Stimulated activated CD8-positive, alpha-beta memory T cell treated with anti-CD3 and anti-CD28 coated beads, Interleukin-12 subunit alpha, Interleukin-12 subunit beta, amount 100 ng/mL, for 1 hour (primary cell): ENCODE measurements around the gene PLAC1.

ENCODE experiments used
- DNase-seq: peaks from one replicate; pipeline ENCODE4 v3.0.0-alpha.2; 2020; ENCODE audit warnings: low read depth

The PLAC1 gene

DNA sequence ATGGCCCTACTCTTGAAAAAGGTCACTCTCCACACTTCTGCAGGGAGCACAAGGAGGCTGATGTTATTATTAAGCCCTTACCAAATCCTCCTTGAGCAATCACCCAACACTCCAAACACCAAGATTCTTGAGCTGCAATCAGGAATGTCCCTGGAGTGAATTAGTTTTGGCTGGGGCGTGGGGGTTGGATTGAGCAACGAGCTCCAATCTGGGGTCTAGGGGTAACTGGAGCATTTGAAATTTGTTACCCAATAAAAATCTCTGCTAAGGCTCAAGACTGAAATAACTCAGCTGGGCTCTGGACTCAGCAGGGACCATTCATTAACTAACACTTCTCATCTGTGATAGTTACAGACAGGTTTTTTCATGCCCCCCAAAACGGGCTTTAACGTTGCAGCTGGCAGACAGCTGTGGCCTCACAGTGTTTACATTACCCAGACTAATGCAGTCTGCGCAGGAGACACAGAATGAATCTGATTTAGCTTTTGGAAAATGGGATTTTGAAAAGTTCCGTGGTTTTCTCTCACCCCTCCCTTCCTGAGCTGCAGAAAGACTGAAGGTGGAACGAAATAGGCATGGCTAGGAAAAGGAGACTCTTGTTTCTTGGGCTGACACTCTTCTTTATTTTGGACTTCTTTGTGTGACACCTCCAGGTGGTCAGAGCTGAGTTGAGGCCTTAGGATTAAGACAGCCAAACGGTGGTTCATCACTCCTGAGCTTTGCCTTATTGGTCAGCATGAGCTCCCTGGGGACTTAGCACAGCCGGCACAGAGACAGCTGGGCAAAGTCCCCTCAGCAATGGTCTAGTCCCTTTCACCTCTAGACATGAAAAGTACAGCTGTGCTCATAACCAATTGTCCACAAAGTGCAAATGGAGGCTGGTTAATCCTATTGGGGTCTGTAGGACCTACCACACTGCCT is 26.6 kb downstream of the PLAC1 start:
- no peak for DNase-seq

DNA sequence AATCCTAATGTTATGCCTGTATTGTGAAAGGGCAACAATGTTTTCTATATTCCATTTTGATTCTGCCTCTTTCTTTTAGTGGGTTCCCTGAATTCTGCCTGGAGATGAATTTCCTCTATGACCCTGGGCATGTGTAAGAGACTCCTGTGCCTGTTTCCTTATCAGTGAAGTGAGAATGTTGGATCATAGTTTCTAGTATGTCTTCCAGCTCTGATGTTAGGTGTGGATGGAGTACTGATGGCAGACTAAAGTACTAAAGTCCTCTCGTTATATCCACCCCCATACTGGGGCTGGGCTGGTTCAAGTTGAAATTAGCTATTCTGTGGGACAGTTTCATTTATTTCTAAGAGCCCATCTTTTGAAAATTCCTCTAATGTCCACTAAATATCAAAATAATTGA is 29.6 kb downstream of the PLAC1 start:
- no peak for DNase-seq

DNA sequence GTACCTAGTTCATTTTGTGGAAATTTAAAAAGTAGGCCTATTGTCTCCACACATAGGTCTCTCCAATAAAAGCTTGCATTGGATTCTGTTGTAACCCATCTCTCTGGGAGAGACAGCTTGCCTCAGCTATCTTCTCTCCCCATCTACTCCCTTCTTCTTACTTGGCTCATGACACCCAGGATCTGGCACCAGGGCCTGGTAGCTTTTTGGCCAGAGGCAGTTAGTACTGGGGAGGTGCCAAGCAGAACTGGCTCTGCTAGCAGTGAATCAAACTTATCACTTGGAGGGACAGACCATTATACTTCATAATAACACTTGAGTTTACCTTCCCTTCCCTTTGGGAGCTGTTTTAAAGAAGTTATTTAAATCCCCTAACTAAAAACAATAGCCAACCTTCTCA is 31.8 kb downstream of the PLAC1 start:
- no peak for DNase-seq

DNA sequence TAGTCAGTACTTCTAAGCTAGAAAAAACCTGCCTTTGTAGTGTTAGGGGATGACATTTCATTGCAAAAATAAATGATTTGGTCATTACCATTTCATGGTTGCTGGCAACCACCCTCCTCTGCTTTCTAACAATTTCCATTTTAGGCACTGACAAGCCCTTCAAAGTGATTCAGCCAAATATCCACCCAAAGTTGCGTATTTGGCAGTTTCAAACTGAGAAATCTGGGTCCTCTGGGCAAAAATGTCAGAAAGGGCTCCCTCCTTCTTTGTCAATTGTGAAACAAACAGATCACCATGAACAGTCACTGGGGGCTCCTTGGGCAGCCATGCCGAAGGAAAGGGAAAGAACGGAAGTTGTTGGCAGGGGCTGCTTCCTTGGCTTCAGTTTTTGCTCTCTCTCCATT is 33.0 kb downstream of the PLAC1 start:
- DNase-seq, result no peak

DNA sequence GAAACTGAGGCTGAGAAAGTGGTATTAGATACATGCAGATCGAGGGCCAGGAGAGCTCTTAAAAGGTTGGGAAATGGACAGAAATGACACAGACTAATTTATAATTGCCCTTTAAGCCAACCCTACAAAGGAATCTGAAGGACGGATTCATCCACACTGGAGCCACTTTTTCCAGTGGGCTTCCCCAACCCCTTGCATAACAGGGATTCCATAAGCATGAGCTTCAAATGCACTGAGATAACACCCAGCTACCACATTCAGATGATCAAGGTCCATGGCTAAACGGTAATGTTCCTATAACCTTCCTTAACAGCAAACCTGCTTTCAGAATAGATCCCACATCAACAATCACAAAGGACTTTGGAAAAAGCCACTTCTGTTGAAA is 34.2 kb downstream of the PLAC1 start:
- DNase-seq, result no peak

DNA sequence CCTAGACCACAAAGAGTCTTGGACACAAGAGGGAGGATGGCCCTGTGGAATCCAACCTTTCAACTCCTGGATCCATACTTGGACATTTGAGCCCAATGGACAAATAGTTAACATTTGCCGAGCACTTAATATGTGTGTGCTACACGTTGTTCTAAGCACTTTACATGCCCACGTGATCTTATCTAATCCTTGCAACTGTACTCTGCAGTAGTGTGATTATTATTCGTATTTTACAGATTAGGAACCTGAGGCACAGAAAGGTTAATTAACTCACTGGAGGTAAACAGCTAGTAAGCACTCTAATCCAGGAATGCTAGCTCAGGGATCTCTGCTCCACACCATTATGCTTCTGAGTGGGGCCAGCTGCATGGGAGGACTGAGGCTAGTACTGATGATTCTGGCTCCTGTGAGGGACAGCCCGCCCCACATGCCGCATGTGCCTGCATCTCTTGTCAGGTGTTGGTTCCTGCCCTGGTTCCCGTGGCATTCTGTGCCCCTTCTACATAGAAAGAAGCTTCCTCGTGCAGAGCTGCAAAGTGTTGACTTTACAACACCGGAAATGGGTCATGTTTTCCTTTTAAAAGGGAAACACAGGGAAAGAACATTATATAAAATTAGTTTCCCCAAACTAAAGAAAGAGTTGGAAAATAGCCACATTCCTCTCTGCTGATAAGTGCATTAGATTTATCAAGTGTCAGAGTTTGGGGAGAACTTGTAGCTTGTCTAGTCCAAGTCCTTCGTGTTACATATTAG is 34.8 kb downstream of the PLAC1 start:
- DNase-seq, result no peak

DNA sequence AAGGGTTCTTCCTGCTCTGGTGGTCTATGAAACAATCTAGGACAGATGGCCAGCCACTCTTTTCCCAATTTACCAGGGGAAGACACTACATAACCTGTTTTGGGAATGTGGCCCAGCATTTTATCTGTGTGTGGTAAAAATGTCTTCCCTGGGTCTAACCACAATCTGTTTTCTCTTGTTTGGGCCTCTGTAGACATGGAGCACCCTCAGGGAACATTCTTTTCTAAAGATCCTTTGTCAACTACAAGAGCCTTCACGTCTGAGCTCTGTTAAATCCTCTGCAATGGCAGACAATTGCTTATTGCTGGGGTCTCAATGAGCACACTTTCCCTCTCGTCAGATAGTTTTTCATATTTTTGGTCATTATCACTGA is 35.5 kb downstream of the PLAC1 start:
- DNase-seq, result no peak

DNA sequence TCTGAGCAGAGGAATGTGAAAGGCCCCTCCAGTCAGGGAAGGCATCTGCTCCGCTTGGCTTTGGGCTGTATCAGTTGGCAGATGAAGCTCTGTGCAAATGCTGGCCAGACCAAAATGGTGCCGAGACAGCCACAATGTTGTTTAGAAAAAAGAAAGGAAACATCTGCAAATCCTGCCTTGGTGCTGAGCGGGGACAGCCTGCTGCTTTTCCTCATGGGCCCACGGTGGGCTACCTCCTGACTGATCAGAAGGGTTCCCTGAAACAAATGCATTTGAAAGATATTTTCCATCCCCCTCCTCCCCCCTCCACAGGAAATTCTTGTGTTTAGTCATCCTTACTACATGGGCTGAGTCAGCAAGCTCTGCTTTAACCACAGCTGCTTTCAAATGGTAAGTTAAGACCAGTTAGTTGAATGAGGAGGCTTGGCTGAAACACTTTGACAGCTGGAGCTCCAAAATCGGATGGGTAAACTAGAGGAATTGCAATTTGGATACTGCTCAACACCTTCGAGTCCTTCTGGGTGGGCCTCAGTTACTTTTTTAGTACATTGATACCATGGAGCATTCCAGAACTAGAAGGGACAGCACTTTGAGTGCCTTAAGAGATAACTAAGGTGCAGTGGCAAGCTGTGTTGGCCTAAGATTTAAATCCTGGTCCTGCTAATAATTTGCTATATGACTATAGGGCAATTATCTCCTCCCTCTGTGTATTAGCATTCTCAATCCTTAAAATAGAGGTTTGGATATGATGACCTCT is 36.0 kb downstream of the PLAC1 start:
- DNase-seq, result no peak

DNA sequence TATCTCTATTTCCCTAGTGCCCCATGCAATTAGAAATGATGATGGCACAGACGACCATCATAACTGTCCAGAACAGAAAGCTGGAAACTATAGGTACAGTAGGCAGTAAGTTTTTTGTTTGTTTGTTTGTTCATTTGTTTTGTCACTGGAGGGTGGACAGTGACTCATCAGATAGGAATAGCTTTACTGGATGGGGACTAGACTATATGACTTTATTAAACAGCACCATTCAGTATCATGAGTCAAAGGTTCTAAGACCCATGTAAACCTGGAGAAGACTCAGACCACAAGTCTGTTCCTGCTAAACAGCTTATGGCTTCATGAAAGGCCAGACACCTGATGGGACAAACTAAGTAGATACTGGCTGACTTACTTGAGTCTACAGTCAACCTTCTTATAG is 38.4 kb downstream of the PLAC1 start:
- DNase-seq, result no peak

DNA sequence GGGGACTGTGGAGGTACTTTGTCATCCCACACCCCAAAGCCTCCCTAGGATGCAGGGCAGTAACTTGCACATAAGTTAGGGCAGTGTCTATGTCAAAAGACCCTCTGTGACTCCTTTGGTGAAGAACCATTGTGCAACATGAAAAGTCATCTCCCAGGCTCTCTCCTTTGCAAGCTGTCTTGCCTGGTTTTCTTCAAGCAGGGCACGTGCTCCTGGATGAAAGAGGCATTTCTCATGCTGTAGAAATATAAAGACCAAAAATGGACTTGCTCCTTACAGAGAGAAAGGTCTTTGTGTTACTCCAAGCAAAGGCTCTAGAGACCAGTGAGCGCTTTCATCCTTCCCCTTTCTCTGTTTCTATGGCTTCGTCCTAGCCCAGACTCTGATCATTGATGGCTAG is 44.9 kb downstream of the PLAC1 start:
- no peak for DNase-seq

DNA sequence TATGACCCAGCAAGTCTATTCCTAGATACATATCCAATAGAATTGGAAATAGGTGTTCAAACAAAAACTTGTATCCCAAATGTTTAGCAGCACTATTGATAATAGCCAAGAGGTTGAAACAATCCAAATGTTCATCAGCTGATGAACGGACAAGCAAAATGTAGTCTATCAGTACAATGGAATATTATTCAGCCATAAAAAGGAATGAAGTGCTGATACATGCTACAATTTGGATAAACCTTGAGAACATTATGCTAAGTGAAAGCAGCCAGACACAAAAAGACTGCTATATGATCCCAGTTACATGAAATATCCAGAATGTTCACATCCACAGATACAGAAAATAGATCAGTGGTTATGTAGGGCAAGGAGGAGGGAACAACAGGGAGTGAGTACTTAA is 50.1 kb downstream of the PLAC1 start:
- DNase-seq, result no peak

DNA sequence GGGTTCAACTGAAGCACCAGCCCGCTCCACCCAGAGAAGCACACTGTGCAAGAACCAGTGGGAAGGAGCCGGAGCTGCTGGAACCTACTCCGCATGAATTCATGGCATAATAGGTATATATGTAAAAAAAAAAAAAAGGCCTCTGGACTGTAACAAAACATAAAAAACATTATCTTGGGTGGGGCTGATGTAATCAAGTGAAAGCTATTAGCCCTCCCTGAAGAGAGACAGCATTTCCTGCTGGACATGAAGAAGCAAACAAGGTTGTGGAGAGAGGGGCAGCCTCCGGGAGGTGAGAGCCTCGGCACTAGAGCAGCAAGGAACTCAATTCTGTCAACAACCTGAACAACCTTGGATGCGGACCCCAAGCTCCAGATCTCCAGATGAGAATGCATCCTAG is 50.7 kb downstream of the PLAC1 start:
- DNase-seq, result no peak

DNA sequence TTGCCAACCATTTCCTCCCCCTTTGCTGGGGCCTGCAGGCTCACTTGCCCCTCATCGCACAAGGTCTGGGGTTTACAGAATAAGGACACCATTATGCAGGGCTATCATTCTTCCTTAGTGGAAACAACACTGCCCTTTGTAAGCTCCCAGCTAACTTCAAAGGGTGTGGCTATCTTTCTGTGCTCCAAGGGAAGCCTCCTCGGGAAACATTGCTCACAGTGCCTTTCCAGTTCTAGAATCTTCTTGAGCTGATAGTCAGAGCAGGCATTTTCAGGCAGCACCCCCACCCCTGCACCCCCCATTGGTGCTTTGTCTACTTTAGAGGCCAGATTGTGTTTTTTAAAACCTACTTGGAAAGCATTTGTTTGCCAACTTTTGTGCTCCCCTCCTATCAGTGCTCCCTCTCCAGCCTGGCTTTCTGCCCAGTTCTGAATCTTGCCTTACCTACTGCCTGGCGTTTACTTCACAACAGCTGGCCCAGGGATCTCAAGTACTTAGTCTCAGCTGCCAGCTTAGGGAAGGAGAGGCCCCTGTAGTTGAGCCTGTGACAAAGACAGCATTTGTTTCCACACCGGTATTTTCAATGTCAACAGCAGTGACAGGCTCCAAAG is 53.5 kb downstream of the PLAC1 start:
- no peak for DNase-seq

DNA sequence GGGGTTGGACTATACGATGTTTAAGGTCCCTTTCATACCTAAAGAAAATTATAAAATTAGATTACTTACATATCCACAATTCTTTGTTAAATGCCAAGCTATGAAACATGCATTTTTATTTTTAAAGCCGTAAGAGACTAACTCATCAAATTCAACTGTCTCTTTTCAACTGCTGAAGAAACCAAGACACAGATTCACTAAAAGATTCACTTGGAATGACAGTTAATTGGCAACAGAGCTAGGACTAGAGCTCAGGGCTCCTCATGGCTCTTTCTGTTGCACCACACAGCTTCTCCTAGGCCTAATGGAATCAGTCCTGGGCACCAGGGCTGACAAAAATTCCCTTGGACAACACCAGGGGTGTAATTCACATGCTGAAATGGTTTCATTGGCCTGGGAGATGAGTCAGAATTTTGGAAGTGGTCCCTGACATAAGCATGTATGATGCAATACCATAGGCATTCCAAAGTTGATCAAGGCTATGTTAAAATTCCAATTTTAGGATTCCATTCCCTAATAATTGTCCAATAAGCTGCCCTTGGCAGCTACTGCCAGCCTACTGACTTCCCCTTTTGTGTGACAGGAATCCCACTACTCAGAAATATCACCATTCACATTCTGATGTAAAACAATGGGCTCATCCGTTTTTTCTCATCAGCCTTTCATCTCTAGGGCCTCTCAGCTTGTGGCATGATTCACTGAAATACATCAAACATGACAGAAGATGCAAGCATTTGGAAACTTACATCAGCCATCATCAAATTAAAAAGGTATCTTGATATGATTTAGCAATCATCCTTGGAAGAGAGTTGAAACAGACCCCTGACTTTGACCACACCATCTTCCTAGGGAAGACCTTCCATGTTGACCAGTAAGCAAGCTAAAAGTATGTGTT is 54.2 kb downstream of the PLAC1 start:
- DNase-seq, result no peak

DNA sequence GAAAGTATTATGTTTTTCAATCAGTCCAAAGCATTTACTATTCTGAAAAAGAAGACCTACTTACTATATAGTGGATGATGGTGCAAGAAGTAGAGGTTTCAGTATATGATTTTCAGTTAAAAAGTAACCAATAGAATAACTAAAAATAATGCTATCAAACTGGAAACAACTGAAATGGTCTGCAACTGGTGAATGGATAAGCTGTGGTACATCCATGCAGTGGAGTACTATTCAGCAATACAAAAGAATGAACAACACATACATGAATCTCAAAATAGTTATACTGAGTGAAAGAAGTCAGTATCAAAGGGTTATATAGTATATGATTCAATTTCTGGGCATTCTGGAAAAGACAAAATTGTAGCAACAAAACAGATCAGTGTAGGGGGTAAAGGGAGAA is 55.9 kb downstream of the PLAC1 start:
- no peak for DNase-seq

DNA sequence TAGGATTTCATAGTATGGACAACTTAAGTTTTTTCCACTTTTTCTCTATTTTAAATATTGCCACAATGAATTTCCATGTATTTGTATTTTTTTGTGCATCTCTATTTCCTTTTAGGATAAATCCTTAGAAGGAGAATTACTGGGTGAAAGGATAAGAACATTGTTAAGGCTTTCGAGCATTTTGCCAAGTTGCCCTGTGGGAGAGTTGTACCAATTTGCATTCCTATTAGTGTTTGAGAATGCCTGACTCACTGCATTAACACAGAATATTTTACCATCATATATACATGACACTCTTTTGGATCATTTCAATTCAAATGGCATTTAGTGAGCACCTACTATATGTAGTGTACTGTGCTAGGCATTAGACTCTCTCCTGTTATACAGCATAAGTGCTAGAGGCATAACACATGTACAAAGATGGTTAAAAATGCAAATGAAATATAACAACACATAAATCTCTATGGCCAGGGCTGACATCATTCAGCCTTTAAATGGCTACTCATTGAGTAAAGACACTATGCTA is 57.0 kb downstream of the PLAC1 start:
- no peak for DNase-seq

DNA sequence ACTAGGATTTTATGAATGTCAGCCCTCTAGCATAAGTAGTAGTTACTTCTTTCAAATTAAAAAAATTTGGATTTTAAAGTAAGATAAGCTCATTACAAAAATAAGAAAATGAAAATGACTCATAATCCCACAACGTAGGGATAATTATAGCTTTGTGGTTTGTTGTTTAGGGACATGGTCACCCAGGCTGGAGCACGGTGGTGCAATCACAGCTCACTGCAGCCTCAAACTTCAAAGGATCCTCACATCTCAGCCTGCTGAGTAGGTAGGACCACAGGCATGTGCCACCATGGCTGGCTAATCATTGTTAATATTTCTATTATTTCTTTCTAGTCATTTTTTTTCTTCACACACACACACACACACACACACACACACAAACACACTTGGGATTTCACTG is 57.6 kb downstream of the PLAC1 start:
- DNase-seq, result no peak

DNA sequence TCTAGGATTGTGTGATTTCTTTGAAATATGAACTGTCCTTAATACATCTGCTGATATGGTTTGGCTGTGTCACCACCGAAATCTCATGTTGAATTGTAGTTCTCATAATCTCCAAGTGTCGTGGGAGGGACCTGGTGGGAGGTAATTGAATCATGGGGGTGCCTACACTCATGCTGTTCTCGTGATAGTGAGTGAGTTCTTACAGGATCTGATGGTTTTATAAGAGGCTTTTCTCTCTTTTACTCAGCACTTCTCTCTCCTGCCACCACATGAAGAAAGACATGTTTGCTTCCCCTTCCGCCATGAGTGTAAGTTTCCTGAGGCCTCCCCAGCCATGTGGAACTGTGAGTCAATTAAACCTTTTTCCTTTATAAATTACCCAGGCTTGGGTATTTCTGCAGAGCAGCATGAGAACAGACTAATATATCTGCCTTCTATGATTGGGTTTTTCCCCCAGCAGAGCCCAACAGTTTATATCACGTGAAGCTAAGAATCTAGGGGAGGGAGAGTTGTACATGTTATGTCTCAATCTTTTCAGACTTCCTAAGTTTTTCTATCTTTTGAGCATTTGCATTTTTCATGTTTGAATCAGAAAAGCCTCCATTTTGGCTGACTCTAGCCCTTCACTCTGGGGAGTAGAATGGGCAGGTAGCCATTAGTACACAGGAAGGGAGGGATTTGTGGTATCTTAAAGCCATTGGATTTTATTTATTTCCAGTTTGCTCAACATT is 58.9 kb downstream of the PLAC1 start:
- DNase-seq, result no peak

DNA sequence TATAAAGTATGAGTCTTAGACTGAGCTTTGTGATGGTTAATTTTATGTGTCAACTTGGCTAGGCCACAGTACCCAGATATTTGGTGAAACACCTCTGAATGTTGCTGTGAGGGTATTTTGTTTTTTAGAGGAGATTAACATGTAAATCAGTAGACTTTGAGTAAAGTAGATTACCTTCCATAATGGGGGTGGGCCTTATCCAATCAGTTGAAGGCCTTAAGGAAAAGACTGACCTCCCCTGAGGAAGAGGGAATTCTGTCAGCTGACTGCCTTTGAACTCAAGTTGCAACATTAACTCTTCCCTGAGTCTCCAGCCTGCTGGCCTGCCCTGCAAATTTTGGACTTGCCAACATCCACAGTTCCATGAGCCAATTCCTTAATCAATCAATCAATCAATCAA is 66.0 kb downstream of the PLAC1 start:
- no peak for DNase-seq

DNA sequence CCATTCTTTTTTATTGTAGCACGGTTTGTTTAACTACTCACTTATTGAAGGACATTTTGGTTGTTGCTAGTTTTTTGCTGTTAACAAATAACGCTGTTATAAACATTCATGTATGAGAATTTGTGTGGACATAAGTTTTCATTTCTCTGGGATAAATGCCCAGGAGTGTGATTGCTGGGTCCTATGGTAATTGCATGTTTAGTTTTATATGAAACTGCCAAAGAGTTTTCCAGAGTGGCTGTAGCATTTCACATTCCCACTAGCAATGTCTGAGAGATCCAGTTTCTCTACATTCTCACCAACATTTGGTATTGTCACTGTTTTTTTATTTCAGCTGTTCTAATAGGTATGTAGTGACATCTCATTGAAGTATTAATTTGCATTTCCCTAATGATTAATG is 66.8 kb downstream of the PLAC1 start:
- no peak for DNase-seq
